HepG2 (cell line): ENCODE results near the gene KDM4B. TPM values are rescaled to one million over a fixed set of nuclear protein-coding genes. Genes with fewer than 3 reads are reported as not detected.
A peak's percentile ranks its signal among the peaks of the same experiment; 100 is the strongest.

ENCODE experiments used
- AGO2 ChIP-seq: fragments of 200-400 bp; formaldehyde crosslinking; optimal IDR thresholded peaks from 2 replicates; pipeline ENCODE3; 2017; ENCODE audit warnings: mild to moderate bottlenecking, low read depth, low read length, moderate library complexity
- BORCS8-MEF2B ChIP-seq: sonication (generic); formaldehyde crosslinking; IDR thresholded peaks from 2 replicates; pipeline ENCODE4 v1.8.0; 2022; ENCODE audit warnings: mild to moderate bottlenecking, missing genetic modification reagents
- CBX5 ChIP-seq: sonication (generic); formaldehyde crosslinking; IDR thresholded peaks from 2 replicates; pipeline ENCODE4 v1.4.0; 2020; ENCODE audit warnings: missing genetic modification reagents, borderline replicate concordance
- HOXA7 ChIP-seq: sonication (generic); formaldehyde crosslinking; IDR thresholded peaks from 2 replicates; pipeline ENCODE4 v1.8.1; 2022; ENCODE audit warnings: mild to moderate bottlenecking, missing genetic modification reagents, moderate library complexity
- IKZF5 ChIP-seq: IDR thresholded peaks from 2 replicates; pipeline ENCODE4 v1.6.1; 2018; ENCODE audit warnings: missing genetic modification reagents, mild to moderate bottlenecking, missing compliant biosample characterization
- NFKB2 ChIP-seq: sonication (generic); formaldehyde crosslinking; IDR thresholded peaks from 2 replicates; pipeline ENCODE4 v1.4.0; 2020; ENCODE audit warnings: missing genetic modification reagents, borderline replicate concordance
- TARDBP ChIP-seq: sonication (generic); formaldehyde crosslinking; IDR thresholded peaks from 2 replicates; pipeline ENCODE4 v1.8.0; 2022; ENCODE audit warnings: mild to moderate bottlenecking, missing genetic modification reagents
- ZBTB38 ChIP-seq: sonication (generic); formaldehyde crosslinking; IDR thresholded peaks from 2 replicates; pipeline ENCODE4 v1.5.1; 2020; ENCODE audit warnings: mild to moderate bottlenecking, missing genetic modification reagents
- ZFP91 ChIP-seq: sonication (generic); formaldehyde crosslinking; IDR thresholded peaks from 2 replicates; pipeline ENCODE4 v1.9.0; 2022; ENCODE audit warnings: missing genetic modification reagents, mild to moderate bottlenecking, borderline replicate concordance
- ZFX ChIP-seq: sonication (generic); formaldehyde crosslinking; IDR thresholded peaks from 2 replicates; pipeline ENCODE4 v1.4.0; 2020; ENCODE audit warnings: mild to moderate bottlenecking, low read depth, missing genetic modification reagents, moderate library complexity
- ZNF687 ChIP-seq: sonication (generic); formaldehyde crosslinking; IDR thresholded peaks from 2 replicates; pipeline ENCODE4 v1.5.1; 2020; ENCODE audit warnings: mild to moderate bottlenecking, missing genetic modification reagents, moderate library complexity
- ZNF770 ChIP-seq: sonication (generic); formaldehyde crosslinking; IDR thresholded peaks from 2 replicates; pipeline ENCODE4 v1.5.0; 2020; ENCODE audit warnings: mild to moderate bottlenecking, missing genetic modification reagents
- polyA plus RNA-seq, 8 experiments: library from polyadenylated mRNA; depleted of rRNA in 3 of 8; stranded (reverse) in 7 of 8; unstranded in 1 of 8; fragments of >200 nt; fragmentation: Illumina TruSeq in 4 of 8; extraction: Trizol in 4 of 8; gene quantifications; 2 replicates each; pipeline versions ENCODE4 v1.2.1 to v1.2.3, GENCODE V29; 2011 to 2016; ENCODE audit warnings: low read depth in 4 of 8, missing spikeins in 1 of 8, mixed read lengths in 1 of 8; ENCODE audit not compliant: insufficient read depth in 1 of 8
- total RNA-seq, 5 experiments: library from RNA; depleted of rRNA; stranded (reverse); fragments of >200 nt; fragmentation: Illumina TruSeq; extraction: Trizol; gene quantifications; 2 replicates each; pipeline ENCODE4 v1.2.3, GENCODE V29; 2016; ENCODE audit warnings: low read depth in 1 of 5
- TF ChIP-seq, protein P1 (sequence below): sonication (generic); formaldehyde crosslinking; IDR thresholded peaks from 2 replicates; pipeline ENCODE4 v1.5.0; 2020; ENCODE audit warnings: mild to moderate bottlenecking, missing genetic modification reagents
- TF ChIP-seq, protein P2 (sequence below): sonication (generic); formaldehyde crosslinking; IDR thresholded peaks from 2 replicates; pipeline ENCODE4 v1.5.1; 2020; ENCODE audit warnings: missing genetic modification reagents, mild to moderate bottlenecking, borderline replicate concordance

KDM4B gene
- total and polyA plus RNA-seq, 2 of the 13 experiments (the other 11 are each of a cell fraction or from before 2014, with no cell fraction given) = 4.9 to 14.6 TPM

GRCh38 chr19:5062195-5062594 is 93.3 kb downstream of the KDM4B start (continued):
- TF ChIP-seq, protein P1, sequence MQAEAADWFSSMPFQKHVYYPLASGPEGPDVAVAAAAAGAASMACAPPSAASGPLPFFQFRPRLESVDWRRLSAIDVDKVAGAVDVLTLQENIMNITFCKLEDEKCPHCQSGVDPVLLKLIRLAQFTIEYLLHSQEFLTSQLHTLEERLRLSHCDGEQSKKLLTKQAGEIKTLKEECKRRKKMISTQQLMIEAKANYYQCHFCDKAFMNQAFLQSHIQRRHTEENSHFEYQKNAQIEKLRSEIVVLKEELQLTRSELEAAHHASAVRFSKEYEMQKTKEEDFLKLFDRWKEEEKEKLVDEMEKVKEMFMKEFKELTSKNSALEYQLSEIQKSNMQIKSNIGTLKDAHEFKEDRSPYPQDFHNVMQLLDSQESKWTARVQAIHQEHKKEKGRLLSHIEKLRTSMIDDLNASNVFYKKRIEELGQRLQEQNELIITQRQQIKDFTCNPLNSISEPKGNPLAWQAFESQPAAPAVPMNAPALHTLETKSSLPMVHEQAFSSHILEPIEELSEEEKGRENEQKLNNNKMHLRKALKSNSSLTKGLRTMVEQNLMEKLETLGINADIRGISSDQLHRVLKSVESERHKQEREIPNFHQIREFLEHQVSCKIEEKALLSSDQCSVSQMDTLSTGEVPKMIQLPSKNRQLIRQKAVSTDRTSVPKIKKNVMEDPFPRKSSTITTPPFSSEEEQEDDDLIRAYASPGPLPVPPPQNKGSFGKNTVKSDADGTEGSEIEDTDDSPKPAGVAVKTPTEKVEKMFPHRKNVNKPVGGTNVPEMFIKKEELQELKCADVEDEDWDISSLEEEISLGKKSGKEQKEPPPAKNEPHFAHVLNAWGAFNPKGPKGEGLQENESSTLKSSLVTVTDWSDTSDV (CRISPR knock-in tag) = no peak
- no peak for TF ChIP-seq ZNF770 (CRISPR knock-in tag)
- TF ChIP-seq, protein P2, sequence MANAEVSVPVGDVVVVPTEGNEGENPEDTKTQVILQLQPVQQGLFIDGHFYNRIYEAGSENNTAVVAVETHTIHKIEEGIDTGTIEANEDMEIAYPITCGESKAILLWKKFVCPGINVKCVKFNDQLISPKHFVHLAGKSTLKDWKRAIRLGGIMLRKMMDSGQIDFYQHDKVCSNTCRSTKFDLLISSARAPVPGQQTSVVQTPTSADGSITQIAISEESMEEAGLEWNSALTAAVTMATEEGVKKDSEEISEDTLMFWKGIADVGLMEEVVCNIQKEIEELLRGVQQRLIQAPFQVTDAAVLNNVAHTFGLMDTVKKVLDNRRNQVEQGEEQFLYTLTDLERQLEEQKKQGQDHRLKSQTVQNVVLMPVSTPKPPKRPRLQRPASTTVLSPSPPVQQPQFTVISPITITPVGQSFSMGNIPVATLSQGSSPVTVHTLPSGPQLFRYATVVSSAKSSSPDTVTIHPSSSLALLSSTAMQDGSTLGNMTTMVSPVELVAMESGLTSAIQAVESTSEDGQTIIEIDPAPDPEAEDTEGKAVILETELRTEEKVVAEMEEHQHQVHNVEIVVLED = no peak
- TF ChIP-seq IKZF5 (CRISPR knock-in tag) = no peak
- TF ChIP-seq ZNF687 (CRISPR knock-in tag) = 0 out of 2 replicates have a peak, but pooled peaks have one; percentile 21
- TF ChIP-seq ZFX (CRISPR knock-in tag) = no peak
- no peak for TF ChIP-seq ZFP91 (CRISPR knock-in tag)
- TF ChIP-seq HOXA7 = no peak
- no peak for TF ChIP-seq CBX5 (CRISPR knock-in tag)
- TF ChIP-seq BORCS8-MEF2B (CRISPR knock-in tag) = no peak
- TF ChIP-seq AGO2 = peak; percentile 22
- no peak for TF ChIP-seq ZBTB38
- TF ChIP-seq TARDBP = no peak
- 0 out of 2 replicates have a peak, but pooled peaks have one; percentile 27 for TF ChIP-seq NFKB2 (CRISPR knock-in tag)
